Measurements from ENCODE around the gene THBS1. TPM values are rescaled to one million over a fixed set of nuclear protein-coding genes. Genes with fewer than 3 reads are reported as not detected.

THBS1 gene
- total RNA-seq, 2 donors from 2014 or later = 162 to 390 TPM

GRCh38 chr15:39539973-39540558 is 40.8 kb upstream of the THBS1 start:
- no peaks in the 10 kb centered on the region for H3K27me3 ChIP-seq

GRCh38 chr15:39542385-39543065 is 38.4 kb upstream of the THBS1 start:
- Histone ChIP-seq H3K4me1 (no peaks in the 10 kb centered on the region), H3K9me3 (no peaks in the 10 kb centered on the region), H3K4me3 (no peak overlapping the region), H3K36me3 (no peaks in the 10 kb centered on the region), H3K27ac (no peak overlapping the region), H3K9ac (ENCODE audit: low read depth in 2 of 2, low read length in 2 of 2) (no peak overlapping the region), H3K27me3 (no peaks in the 10 kb centered on the region)
- intact Hi-C loops (cut with DNase I) = no loop called here
- TF ChIP-seq CTCF (IDR thresholded peaks at IDR 0.05) = no peak
- no peak for DNase-seq

More at GRCh38 chr15:39539973-39540558, 40.8 kb upstream of the THBS1 start:
- no peak for DNase-seq
- intact Hi-C loops (cut with DNase I) = no loop called here
- H3K4me3 ChIP-seq = no peak overlapping the region
- TF ChIP-seq CTCF (IDR thresholded peaks at IDR 0.05) = no peak
- no peak overlapping the region for H3K9ac ChIP-seq (ENCODE audit: low read depth in 2 of 2, low read length in 2 of 2)
- no peaks in the 10 kb centered on the region for H3K9me3 ChIP-seq
- no peak overlapping the region for H3K27ac ChIP-seq
- no peaks in the 10 kb centered on the region for H3K36me3 ChIP-seq
- H3K4me1 ChIP-seq = no peaks in the 10 kb centered on the region

GRCh38 chr15:39543651-39544050 is 37.2 kb upstream of the THBS1 start:
- H3K4me3 ChIP-seq = no peak overlapping the region
- no peak for TF ChIP-seq CTCF (IDR thresholded peaks at IDR 0.05)
- H3K9ac ChIP-seq (ENCODE audit: low read depth in 2 of 2, low read length in 2 of 2) = no peak overlapping the region
- no peaks in the 10 kb centered on the region for H3K36me3 ChIP-seq
- H3K27ac ChIP-seq = no peak overlapping the region
- no peaks in the 10 kb centered on the region for H3K27me3 ChIP-seq
- H3K4me1 ChIP-seq = no peaks in the 10 kb centered on the region
- no peak for DNase-seq
- H3K9me3 ChIP-seq = no peaks in the 10 kb centered on the region
- intact Hi-C loops (cut with DNase I) = no loop called here

- H3K9me3 ChIP-seq = no peaks in the 10 kb centered on the region
Measured at GRCh38 chr15:39546842-39547241, 34.0 kb upstream of the THBS1 start.

GRCh38 chr15:39548561-39548960 is 32.3 kb upstream of the THBS1 start:
- no peaks in the 10 kb centered on the region for H3K36me3 ChIP-seq
- no peak for TF ChIP-seq CTCF (IDR thresholded peaks at IDR 0.05)
- H3K27ac ChIP-seq = no peak overlapping the region
- H3K4me3 ChIP-seq = no peak overlapping the region
- intact Hi-C loops (cut with DNase I) = no loop called here
- H3K9ac ChIP-seq (ENCODE audit: low read depth in 2 of 2, low read length in 2 of 2) = no peak overlapping the region
- no peaks in the 10 kb centered on the region for H3K27me3 ChIP-seq
- H3K9me3 ChIP-seq = no peaks in the 10 kb centered on the region
- H3K4me1 ChIP-seq = no peaks in the 10 kb centered on the region
- no peak for DNase-seq

More at GRCh38 chr15:39546842-39547241, 34.0 kb upstream of the THBS1 start:
- H3K36me3 ChIP-seq = no peaks in the 10 kb centered on the region
- H3K4me1 ChIP-seq = no peaks in the 10 kb centered on the region
- no peak for DNase-seq
- H3K27ac ChIP-seq = no peak overlapping the region
- no peaks in the 10 kb centered on the region for H3K27me3 ChIP-seq
- H3K9ac ChIP-seq (ENCODE audit: low read depth in 2 of 2, low read length in 2 of 2) = no peak overlapping the region
- intact Hi-C loops (cut with DNase I) = no loop called here
- no peak for TF ChIP-seq CTCF (IDR thresholded peaks at IDR 0.05)
- no peak overlapping the region for H3K4me3 ChIP-seq

All from colonic mucosa (tissue), 4 donors.